ENCODE measurements around the gene LEFTY1. TPM values are rescaled to one million over a fixed set of nuclear protein-coding genes. Genes with fewer than 3 reads are reported as not detected.

LEFTY1 gene
- total and polyA plus RNA-seq, 2 donors (not counting 3 experiments of a cell fraction or from before 2014, with no cell fraction given): not detected

- Histone ChIP-seq H3K4me2 (ENCODE audit: insufficient read depth, low read length) (no peak overlapping the region), H4K20me1 (replicated peaks; ENCODE audit: control insufficient read depth, extremely low read depth, insufficient read depth, low read length) (no peaks in the 10 kb centered on the region), H3K4me1 (ENCODE audit: control insufficient read depth, extremely low read depth, insufficient read depth, low read length) (no peaks in the 10 kb centered on the region), H3K27ac (ENCODE audit: insufficient read depth, low read depth, low read length) (no peak overlapping the region), H3K9ac (replicated peaks; ENCODE audit: extremely low read depth, insufficient read depth, low read length) (no peak overlapping the region), H2AFZ (ENCODE audit: low read depth, low read length) (no peak overlapping the region), H3K9me1 (replicated peaks; ENCODE audit: control insufficient read depth, extremely low read depth, insufficient read depth, low read length) (no peaks in the 10 kb centered on the region), H3K4me3 (replicated peaks in 1 of 3; ENCODE audit: insufficient read depth in 1 of 3, low read depth in 1 of 3, low read length in 3 of 3) (no peak overlapping the region), H3K36me3 (ENCODE audit: control insufficient read depth in 2 of 2, extremely low read depth in 1 of 2, insufficient read depth in 2 of 2, low read length in 2 of 2) (peaks cover 0 to 7% of the 10 kb centered on the region in 2 experiments), H3K27me3 (ENCODE audit: control insufficient read depth in 2 of 2, insufficient read depth in 2 of 2, low read length in 2 of 2) (no peaks in the 10 kb centered on the region), H3K9me3 (replicated peaks; ENCODE audit: control insufficient read depth, insufficient read depth, low read length) (no peaks in the 10 kb centered on the region), H3K79me2 (ENCODE audit: control insufficient read depth, insufficient read depth, low read length) (no peaks in the 10 kb centered on the region)
- ChIA-PET CTCF (interaction anchor here (0.7 to 3.7 kb wide), 7 partner anchors 10 to 370 kb away, joined by 3 to 29 read pairs (median 8); partner anchors contain the start of genes EPHX1 and SRP9), POLR2A (no interaction called here)
- DNase-seq (ENCODE audit: low read depth, low spot score) (no peak), FAIRE-seq (no peak)
- intact Hi-C loops (cut with micrococcal nuclease) (loop anchor here (1.0 to 5.0 kb wide), 5 partner anchors 35 to 370 kb away; partner anchors contain the start of genes EPHX1 and SRP9), dilution Hi-C loops (cut with MboI; ENCODE audit: extremely low pct_ligation_motif_present, low sequenced_read_pairs) (no loop called here)
- no peak for TF ChIP-seq POLR2AphosphoS5 (IDR thresholded peaks at IDR 0.05; ENCODE audit: insufficient read depth, low read depth, low read length)
- TF ChIP-seq, protein P1, sequence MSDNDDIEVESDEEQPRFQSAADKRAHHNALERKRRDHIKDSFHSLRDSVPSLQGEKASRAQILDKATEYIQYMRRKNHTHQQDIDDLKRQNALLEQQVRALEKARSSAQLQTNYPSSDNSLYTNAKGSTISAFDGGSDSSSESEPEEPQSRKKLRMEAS (IDR thresholded peaks at IDR 0.05; ENCODE audit: insufficient read depth, insufficient read length): no peak
- TF ChIP-seq POLR2A (IDR thresholded peaks at IDR 0.05; ENCODE audit: low read depth, low read length): no peak
- TF ChIP-seq, protein P2, sequence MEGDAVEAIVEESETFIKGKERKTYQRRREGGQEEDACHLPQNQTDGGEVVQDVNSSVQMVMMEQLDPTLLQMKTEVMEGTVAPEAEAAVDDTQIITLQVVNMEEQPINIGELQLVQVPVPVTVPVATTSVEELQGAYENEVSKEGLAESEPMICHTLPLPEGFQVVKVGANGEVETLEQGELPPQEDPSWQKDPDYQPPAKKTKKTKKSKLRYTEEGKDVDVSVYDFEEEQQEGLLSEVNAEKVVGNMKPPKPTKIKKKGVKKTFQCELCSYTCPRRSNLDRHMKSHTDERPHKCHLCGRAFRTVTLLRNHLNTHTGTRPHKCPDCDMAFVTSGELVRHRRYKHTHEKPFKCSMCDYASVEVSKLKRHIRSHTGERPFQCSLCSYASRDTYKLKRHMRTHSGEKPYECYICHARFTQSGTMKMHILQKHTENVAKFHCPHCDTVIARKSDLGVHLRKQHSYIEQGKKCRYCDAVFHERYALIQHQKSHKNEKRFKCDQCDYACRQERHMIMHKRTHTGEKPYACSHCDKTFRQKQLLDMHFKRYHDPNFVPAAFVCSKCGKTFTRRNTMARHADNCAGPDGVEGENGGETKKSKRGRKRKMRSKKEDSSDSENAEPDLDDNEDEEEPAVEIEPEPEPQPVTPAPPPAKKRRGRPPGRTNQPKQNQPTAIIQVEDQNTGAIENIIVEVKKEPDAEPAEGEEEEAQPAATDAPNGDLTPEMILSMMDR (IDR thresholded peaks at IDR 0.05; ENCODE audit: extremely low read depth in 1 of 2, insufficient read depth in 1 of 2, low read depth in 1 of 2, low read length in 2 of 2): no peak
- TF ChIP-seq JUN (IDR thresholded peaks at IDR 0.05; ENCODE audit: borderline replicate concordance, insufficient read depth, insufficient read length, low read depth): no peak
- TF ChIP-seq EZH2 (IDR thresholded peaks at IDR 0.05; ENCODE audit: borderline replicate concordance, low read depth, low read length, severe bottlenecking): no peak
- no peak for TF ChIP-seq FOS (IDR thresholded peaks at IDR 0.05; ENCODE audit: borderline replicate concordance, insufficient read depth, low read length)
- no peak for TF ChIP-seq GATA2 (IDR thresholded peaks at IDR 0.05; ENCODE audit: insufficient read depth, insufficient read length, low read depth, low read length)
- TF ChIP-seq MYC (IDR thresholded peaks at IDR 0.05; ENCODE audit: low read depth, low read length): no peak
- no TSS peak for BruUV-seq (replicated peaks)
Measured at GRCh38 chr1:225845097-225845496, 43.8 kb downstream of the LEFTY1 start.
